HCT116 (cell line): ENCODE results near the gene SYNGR1. TPM values are rescaled to one million over a fixed set of nuclear protein-coding genes. Genes with fewer than 3 reads are reported as not detected.
"Not testable (repeated sequence)": the region's sequence is repeated elsewhere in the genome, so short reads cannot be mapped to it uniquely, and the experiment has no call there.

Source experiments
- ATAC-seq: fragments of 200-7000 bp; cut with Tn5 transposase; 2 replicates; pipeline ENCODE4 v1.9.1; 2020; ENCODE audit warnings: mild to moderate bottlenecking, moderate library complexity
- BruUV-seq: library from RNA; stranded (reverse); fragments of 400-500 nt; replicated peaks from 2 replicates; lab custom pipeline; 2021; lab: Mats Ljungman, UMichigan
- CTCF ChIA-PET: fragments of 300-600 bp; sonication (Branson Sonifier 250); formaldehyde crosslinking; loops from one replicate; lab custom pipeline; 2021; ENCODE audit warnings: antibody characterized with exemption; lab: Charles Lee
- POLR2A ChIA-PET: fragments of 300-600, 350-600 bp; sonication (Branson Sonifier 250); formaldehyde crosslinking; loops from one replicate; lab custom pipeline; 2021; ENCODE audit warnings: antibody characterized with exemption; lab: Charles Lee
- RAD21 ChIA-PET, 2 experiments: fragments of 300-600 bp; sonication (Branson Sonifier 250); formaldehyde crosslinking; loops; one replicate each; lab custom pipeline; 2023; ENCODE audit warnings: low total read pairs in 2 of 2; ENCODE audit not compliant: uncharacterized antibody in 2 of 2, unreplicated experiment in 2 of 2, low non-redundant PET in 1 of 2; lab: Charles Lee
- DNase-seq: peaks from one replicate; pipeline ENCODE4 v3.0.0-alpha.2; 2010; ENCODE audit warnings: low read depth, low spot score
- H2AFZ ChIP-seq: fragments of 200-600 bp; shearing (Covaris generic), sonication (generic); 2 replicates; pipeline ENCODE4 v1.6.1; 2017; ENCODE audit warnings: low read depth, mixed run types, mixed read lengths, antibody characterized with exemption, low read length; ENCODE audit not compliant: poor library complexity, severe bottlenecking
- H3K27ac ChIP-seq: 2 replicates; pipeline ENCODE4 v1.5.1; 2012; ENCODE audit warnings: low read depth, low read length
- H3K27me3 ChIP-seq: fragments of 200-600 bp; sonication (generic); 2 replicates; pipeline ENCODE4 v1.6.1; 2016; ENCODE audit warnings: mixed run types, low read length, mixed read lengths; ENCODE audit not compliant: insufficient read depth
- H3K36me3 ChIP-seq, 2 experiments: fragments of 200-500 bp in 1 of 2; fragments of 200-600 bp in 1 of 2; sonication (Bioruptor generic) in 1 of 2; sonication (generic) in 1 of 2; 2 replicates each; pipeline versions ENCODE4 v1.5.1 to v1.6.1; 2014 to 2016; ENCODE audit warnings: low read length in 2 of 2, inconsistent platforms in 1 of 2, mixed read lengths in 1 of 2, mixed run types in 1 of 2; ENCODE audit not compliant: insufficient read depth in 2 of 2, control insufficient read depth in 1 of 2
- H3K4me1 ChIP-seq, 2 experiments: fragments of 200-600 bp in 1 of 2; sonication (generic) in 1 of 2; 2 replicates each; pipeline versions ENCODE4 v1.5.1 to v1.6.1; 2012 to 2017; ENCODE audit warnings: low read length in 2 of 2, inconsistent platforms in 1 of 2, mild to moderate bottlenecking in 1 of 2, mixed read lengths in 1 of 2, mixed run types in 1 of 2, moderate library complexity in 1 of 2; ENCODE audit not compliant: insufficient read depth in 2 of 2, control insufficient read depth in 1 of 2
- H3K4me2 ChIP-seq: fragments of 200-600 bp; sonication (generic); 2 replicates; pipeline ENCODE4 v1.6.1; 2017; ENCODE audit warnings: mixed run types, low read length, mixed read lengths
- H3K4me3 ChIP-seq, 2 experiments: fragments of 200-600 bp in 1 of 2; sonication (generic) in 1 of 2; replicated peaks in 1 of 2; 2 replicates each; pipeline ENCODE4 v1.5.1; 2011 to 2016; ENCODE audit warnings: low read length in 2 of 2, control low read depth in 1 of 2, low read depth in 1 of 2, mild to moderate bottlenecking in 1 of 2, mixed read lengths in 1 of 2, mixed run types in 1 of 2
- H3K79me2 ChIP-seq: fragments of 200-600 bp; sonication (generic); 2 replicates; pipeline ENCODE4 v1.6.1; 2017; ENCODE audit warnings: mild to moderate bottlenecking, mixed run types, low read length, moderate library complexity, mixed read lengths; ENCODE audit not compliant: insufficient read depth
- H3K9ac ChIP-seq: fragments of 200-600 bp; sonication (generic); 2 replicates; pipeline ENCODE4 v1.6.1; 2016; ENCODE audit warnings: low read length, mixed read lengths
- H3K9me2 ChIP-seq: fragments of 200-600 bp; sonication (generic), shearing (Covaris generic); 2 replicates; pipeline ENCODE4 v1.6.1; 2017; ENCODE audit warnings: mixed run types, mild to moderate bottlenecking, moderate library complexity; ENCODE audit not compliant: insufficient read depth
- H3K9me3 ChIP-seq, 2 experiments: fragments of 200-500 bp in 1 of 2; fragments of 200-600 bp in 1 of 2; sonication (Bioruptor generic) in 1 of 2; sonication (generic) in 1 of 2; 2 replicates each; pipeline ENCODE4 v1.6.1; 2014 to 2017; ENCODE audit warnings: low read length in 2 of 2, mixed read lengths in 2 of 2, inconsistent platforms in 1 of 2, low read depth in 1 of 2, mild to moderate bottlenecking in 1 of 2, mixed run types in 1 of 2, moderate library complexity in 1 of 2; ENCODE audit not compliant: control insufficient read depth in 1 of 2, insufficient read depth in 1 of 2
- H4K20me1 ChIP-seq: fragments of 200-600 bp; sonication (generic), shearing (Covaris generic); 2 replicates; pipeline ENCODE4 v1.6.1; 2017; ENCODE audit warnings: mixed run types, mild to moderate bottlenecking, moderate library complexity; ENCODE audit not compliant: insufficient read depth
- CBX3 ChIP-seq: IDR thresholded peaks from 2 replicates; pipeline ENCODE4 v1.6.1; 2012; ENCODE audit warnings: low read depth
- CEBPB ChIP-seq: IDR thresholded peaks from 2 replicates; pipeline ENCODE4 v1.6.1; 2012; ENCODE audit warnings: low read depth
- EGR1 ChIP-seq: IDR thresholded peaks from 2 replicates; pipeline ENCODE4 v1.6.1; 2012; ENCODE audit warnings: low read depth
- POLR2A ChIP-seq: IDR thresholded peaks from 2 replicates; pipeline ENCODE4 v1.7.0; 2011; ENCODE audit warnings: borderline replicate concordance; ENCODE audit not compliant: insufficient read depth, insufficient read length; ENCODE audit errors: extremely low read depth
- REST ChIP-seq: IDR thresholded peaks from 2 replicates; pipeline ENCODE4 v1.6.1; 2012; ENCODE audit warnings: low read depth
- SIN3A ChIP-seq: IDR thresholded peaks from 2 replicates; pipeline ENCODE4 v1.6.1; 2012; ENCODE audit warnings: low read depth
- SRF ChIP-seq: IDR thresholded peaks from 2 replicates; pipeline ENCODE4 v1.6.1; 2012; ENCODE audit warnings: low read depth
- YY1 ChIP-seq: IDR thresholded peaks from 2 replicates; pipeline ENCODE4 v1.6.1; 2011; ENCODE audit warnings: low read length, low read depth, moderate library complexity, mild to moderate bottlenecking; ENCODE audit not compliant: insufficient replicate concordance; ENCODE audit errors: extremely low read depth
- intact Hi-C: fragments of 100-400 bp; cut with micrococcal nuclease; formaldehyde crosslinking; loops from 2 replicates; pipeline ENCODE4 v1.10.0; 2022
- total RNA-seq: library from RNA; stranded (reverse); gene quantifications from one replicate; pipeline ENCODE4 v1.2.1, GENCODE V29; 2021; ENCODE audit not compliant: unreplicated experiment

The SYNGR1 gene
- total RNA-seq, 1 experiment from 2014 or later = 20.7 TPM

DNA sequence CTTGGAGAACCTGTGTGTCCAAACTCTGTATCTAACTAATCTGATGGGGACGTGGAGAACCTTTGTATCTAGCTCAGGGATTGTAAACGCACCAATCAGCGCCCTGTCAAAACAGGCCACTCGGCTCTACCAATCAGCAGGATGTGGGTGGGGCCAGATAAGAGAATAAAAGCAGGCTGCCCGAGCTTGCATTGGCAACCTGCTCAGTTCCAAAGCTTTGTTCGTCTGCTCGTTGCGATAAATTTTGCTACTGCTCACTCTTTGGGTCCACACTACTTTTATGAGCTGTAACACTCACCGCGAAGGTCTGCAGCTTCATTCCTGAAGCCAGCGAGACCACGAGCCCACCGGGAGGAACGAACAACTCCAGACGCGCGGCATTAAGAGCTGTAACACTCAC is 8.4 kb downstream of the SYNGR1 start:
- H3K4me2 ChIP-seq, H3K9me3 ChIP-seq, H4K20me1 ChIP-seq, DNase-seq, H2AFZ ChIP-seq, H3K79me2 ChIP-seq, H3K36me3 ChIP-seq, H3K9ac ChIP-seq, RAD21 ChIA-PET, ATAC-seq, BruUV-seq, intact Hi-C loops, CTCF ChIA-PET, H3K27me3 ChIP-seq, H3K4me3 ChIP-seq, H3K9me2 ChIP-seq, H3K27ac ChIP-seq: not testable (repeated sequence)
- POLR2A ChIA-PET = interaction anchor here (1.1 kb wide), 1 partner anchor 38 kb away, joined by 4 read pairs; the partner anchor contains the start of gene RPL3
- H3K4me1 ChIP-seq = peaks cover 20 to 44% of the 10 kb centered on the region in 2 experiments
- TF ChIP-seq POLR2A = peak; percentile 41

DNA sequence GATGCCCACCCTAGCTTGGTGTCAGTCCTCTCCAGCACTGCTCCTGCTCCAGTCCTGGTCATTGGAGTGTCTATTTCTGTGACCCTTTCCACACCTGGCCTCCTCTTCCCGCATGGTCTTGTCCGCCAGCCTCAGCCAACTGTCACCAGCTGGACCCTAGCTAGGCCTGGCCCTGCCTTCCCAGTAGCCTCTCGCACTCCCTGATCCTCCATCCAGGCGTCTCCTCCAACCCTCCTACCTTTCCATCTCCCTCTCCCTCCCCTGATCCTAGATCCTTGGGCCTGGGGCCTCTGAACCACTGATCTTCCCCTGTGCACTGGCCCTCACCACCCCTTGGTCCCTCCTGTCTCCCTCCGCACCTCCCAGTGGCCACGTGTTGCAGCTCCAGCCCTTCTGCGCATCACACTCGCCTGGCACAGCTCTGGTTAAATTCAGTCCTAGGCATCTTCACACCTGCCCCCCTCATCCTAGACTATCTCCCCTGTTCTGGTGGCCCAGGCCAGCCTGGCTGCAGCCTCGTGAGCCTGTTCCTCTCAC is 9.9 kb downstream of the SYNGR1 start:
- H3K4me2 ChIP-seq = no peak overlapping the region
- DNase-seq = no peak
- H3K9ac ChIP-seq = no peak overlapping the region
- ChIA-PET RAD21 (no interaction called here), POLR2A (interaction anchor here (1.1 kb wide), 1 partner anchor 40 kb away, joined by 5 read pairs; the partner anchor contains the start of gene RPL3), CTCF (no interaction called here)
- no peaks in the 10 kb centered on the region for H3K36me3 ChIP-seq
- intact Hi-C loops = no loop called here
- no peak for TF ChIP-seq REST
- TF ChIP-seq YY1 = no peak
- no peak for TF ChIP-seq EGR1
- TF ChIP-seq SIN3A = no peak
- TF ChIP-seq CBX3 = no peak
- TF ChIP-seq CEBPB = no peak
- TF ChIP-seq SRF = no peak
- no peaks in the 10 kb centered on the region for H3K27me3 ChIP-seq
- H3K9me2 ChIP-seq = no peaks in the 10 kb centered on the region
- H3K9me3 ChIP-seq = no peaks in the 10 kb centered on the region
- peaks cover 18 to 45% of the 10 kb centered on the region in 2 experiments for H3K4me1 ChIP-seq
- H3K27ac ChIP-seq = no peak overlapping the region; the same call in 1 of the 2 replicates
- no peaks in the 10 kb centered on the region for H4K20me1 ChIP-seq
- no peak overlapping the region for H2AFZ ChIP-seq
- H3K4me3 ChIP-seq = no peak overlapping the region
- ATAC-seq = no peak
- no peaks in the 10 kb centered on the region for H3K79me2 ChIP-seq
- BruUV-seq = no TSS peak
